ENCODE measurements around the gene RGL1.
A peak's percentile ranks its signal among the peaks of the same experiment; 100 is the strongest.

RGL1 gene

GRCh38 chr1:183901748-183902330, 96.9 kb downstream of the RGL1 start:
- in situ Hi-C loops (cut with MboI; ENCODE audit: low pct_unique_long_range_greater_than_20kb, low sequenced_read_pairs), result loop anchor here (25.0 kb wide), 1 partner anchor 240 kb away; the partner anchor contains the start of gene APOBEC4
- peak; percentile 7 for DNase-seq

GRCh38 chr1:183903101-183903500, 98.2 kb downstream of the RGL1 start:
- DNase-seq, result no peak
- in situ Hi-C loops (cut with MboI; ENCODE audit: low pct_unique_long_range_greater_than_20kb, low sequenced_read_pairs), result loop anchor here (25.0 kb wide), 1 partner anchor 241 kb away; the partner anchor contains the start of gene APOBEC4

- no peak for DNase-seq
- in situ Hi-C loops (cut with MboI; ENCODE audit: low pct_unique_long_range_greater_than_20kb, low sequenced_read_pairs), result loop anchor here (25.0 kb wide), 1 partner anchor 243 kb away; the partner anchor contains the start of gene APOBEC4
Measured at GRCh38 chr1:183905508-183906113, 100.7 kb downstream of the RGL1 start.

- in situ Hi-C loops (cut with MboI; ENCODE audit: low pct_unique_long_range_greater_than_20kb, low sequenced_read_pairs), result loop anchor here (25.0 kb wide), 1 partner anchor 245 kb away; the partner anchor contains the start of gene APOBEC4
- no peak for DNase-seq
Measured at GRCh38 chr1:183907070-183907469, 102.2 kb downstream of the RGL1 start.

GRCh38 chr1:183908079-183908478, 103.2 kb downstream of the RGL1 start:
- DNase-seq, result no peak
- in situ Hi-C loops (cut with MboI; ENCODE audit: low pct_unique_long_range_greater_than_20kb, low sequenced_read_pairs), result loop anchor here (25.0 kb wide), 1 partner anchor 246 kb away; the partner anchor contains the start of gene APOBEC4

- in situ Hi-C loops (cut with MboI; ENCODE audit: low pct_unique_long_range_greater_than_20kb, low sequenced_read_pairs), result loop anchor here (25.0 kb wide), 1 partner anchor 247 kb away; the partner anchor contains the start of gene APOBEC4
- no peak for DNase-seq
Measured at GRCh38 chr1:183909672-183910071, 104.8 kb downstream of the RGL1 start.

GRCh38 chr1:183910845-183911244, 105.9 kb downstream of the RGL1 start:
- in situ Hi-C loops (cut with MboI; ENCODE audit: low pct_unique_long_range_greater_than_20kb, low sequenced_read_pairs), result loop anchor here (25.0 kb wide), 1 partner anchor 249 kb away; the partner anchor contains the start of gene APOBEC4
- no peak for DNase-seq

GRCh38 chr1:183911285-183911684, 106.4 kb downstream of the RGL1 start:
- in situ Hi-C loops (cut with MboI; ENCODE audit: low pct_unique_long_range_greater_than_20kb, low sequenced_read_pairs), result loop anchor here (25.0 kb wide), 1 partner anchor 249 kb away; the partner anchor contains the start of gene APOBEC4
- peak; percentile 36 for DNase-seq

- in situ Hi-C loops (cut with MboI; ENCODE audit: low pct_unique_long_range_greater_than_20kb, low sequenced_read_pairs), result loop anchor here (25.0 kb wide), 1 partner anchor 250 kb away; the partner anchor contains the start of gene APOBEC4
- DNase-seq, result no peak
Measured at GRCh38 chr1:183912265-183912886, 107.5 kb downstream of the RGL1 start.

GRCh38 chr1:183913567-183913993, 108.7 kb downstream of the RGL1 start:
- DNase-seq, result no peak
- in situ Hi-C loops (cut with MboI; ENCODE audit: low pct_unique_long_range_greater_than_20kb, low sequenced_read_pairs), result loop anchor here (25.0 kb wide), 1 partner anchor 251 kb away; the partner anchor contains the start of gene APOBEC4

- DNase-seq, result no peak
- in situ Hi-C loops (cut with MboI; ENCODE audit: low pct_unique_long_range_greater_than_20kb, low sequenced_read_pairs), result loop anchor here (25.0 kb wide), 1 partner anchor 252 kb away; the partner anchor contains the start of gene APOBEC4
Measured at GRCh38 chr1:183914276-183914675, 109.4 kb downstream of the RGL1 start.

- no peak for DNase-seq
- in situ Hi-C loops (cut with MboI; ENCODE audit: low pct_unique_long_range_greater_than_20kb, low sequenced_read_pairs), result loop anchor here (25.0 kb wide), 1 partner anchor 253 kb away; the partner anchor contains the start of gene APOBEC4
Measured at GRCh38 chr1:183914891-183915290, 110.0 kb downstream of the RGL1 start.

- DNase-seq, result peak; percentile 79
- in situ Hi-C loops (cut with MboI; ENCODE audit: low pct_unique_long_range_greater_than_20kb, low sequenced_read_pairs), result loop anchor here (25.0 kb wide), 1 partner anchor 254 kb away; the partner anchor contains the start of gene APOBEC4
Measured at GRCh38 chr1:183915625-183916510, 110.9 kb downstream of the RGL1 start.

- in situ Hi-C loops (cut with MboI; ENCODE audit: low pct_unique_long_range_greater_than_20kb, low sequenced_read_pairs), result loop anchor here (25.0 kb wide), 1 partner anchor 254 kb away; the partner anchor contains the start of gene APOBEC4
- DNase-seq, result no peak
Measured at GRCh38 chr1:183916574-183916973, 111.7 kb downstream of the RGL1 start.

- DNase-seq, result no peak
- in situ Hi-C loops (cut with MboI; ENCODE audit: low pct_unique_long_range_greater_than_20kb, low sequenced_read_pairs), result loop anchor here (25.0 kb wide), 1 partner anchor 256 kb away; the partner anchor contains the start of gene APOBEC4
Measured at GRCh38 chr1:183918589-183918988, 113.7 kb downstream of the RGL1 start.

GRCh38 chr1:183920651-183921050, 115.7 kb downstream of the RGL1 start:
- DNase-seq, result no peak
- in situ Hi-C loops (cut with MboI; ENCODE audit: low pct_unique_long_range_greater_than_20kb, low sequenced_read_pairs), result loop anchor here (25.0 kb wide), 1 partner anchor 258 kb away; the partner anchor contains the start of gene APOBEC4

- no peak for DNase-seq
- in situ Hi-C loops (cut with MboI; ENCODE audit: low pct_unique_long_range_greater_than_20kb, low sequenced_read_pairs), result loop anchor here (25.0 kb wide), 1 partner anchor 260 kb away; the partner anchor contains the start of gene APOBEC4
Measured at GRCh38 chr1:183922197-183922596, 117.3 kb downstream of the RGL1 start.

GRCh38 chr1:183925947-183926346, 121.0 kb downstream of the RGL1 start:
- no peak for DNase-seq
- in situ Hi-C loops (cut with MboI; ENCODE audit: low pct_unique_long_range_greater_than_20kb, low sequenced_read_pairs), result no loop called here

Data from KBM-7 (cell line).